Testis (tissue), 2 donors: Measurements from ENCODE around the gene CHEK2.

Experiments used
- CTCF ChIP-seq, 3 experiments: fragments of 450-650 bp in 2 of 3; fragments of 200-600 bp in 1 of 3; sonication (generic) in 1 of 3; IDR thresholded peaks; one replicate each; pipeline ENCODE4 v1.5.1; 2016 to 2019; ENCODE audit warnings: antibody characterized with exemption in 3 of 3, mild to moderate bottlenecking in 2 of 3, moderate library complexity in 1 of 3
- POLR2A ChIP-seq: fragments of 450-650 bp; IDR thresholded peaks from one replicate; pipeline ENCODE4 v1.6.1; 2017; ENCODE audit warnings: antibody characterized with exemption, mild to moderate bottlenecking, moderate library complexity

- TF ChIP-seq CTCF (IDR thresholded peaks at IDR 0.05), result no peak
- no peak for TF ChIP-seq POLR2A
These were observed 38.2 kb upstream of the CHEK2 start for GRCh38 chr22:28779833-28780232.
